Measurements from ENCODE around the gene IL12B.
A peak's percentile ranks its signal among the peaks of the same experiment; 100 is the strongest.
"Not testable (repeated sequence)": the region's sequence is repeated elsewhere in the genome, so short reads cannot be mapped to it uniquely, and the experiment has no call there.

The IL12B gene

DNA sequence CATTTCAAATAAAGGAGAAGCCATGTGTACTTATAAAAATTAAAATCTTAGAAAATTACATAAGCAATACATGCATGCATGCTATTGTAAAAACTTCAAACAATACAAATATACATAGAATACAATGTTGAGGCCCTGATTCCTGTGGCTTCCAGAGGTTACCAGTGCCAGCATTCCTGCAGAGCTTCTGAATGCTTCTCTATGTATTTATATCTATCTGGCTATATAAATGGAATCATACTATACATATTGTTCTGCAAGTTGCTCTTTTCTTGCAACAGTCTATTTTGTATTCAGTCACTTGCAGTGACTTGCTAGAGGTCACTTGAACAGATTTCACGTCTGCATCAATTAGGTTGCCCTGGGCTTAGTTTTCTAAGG lies 3.2 kb upstream of the IL12B start:
- DNase-seq = no peak

DNA sequence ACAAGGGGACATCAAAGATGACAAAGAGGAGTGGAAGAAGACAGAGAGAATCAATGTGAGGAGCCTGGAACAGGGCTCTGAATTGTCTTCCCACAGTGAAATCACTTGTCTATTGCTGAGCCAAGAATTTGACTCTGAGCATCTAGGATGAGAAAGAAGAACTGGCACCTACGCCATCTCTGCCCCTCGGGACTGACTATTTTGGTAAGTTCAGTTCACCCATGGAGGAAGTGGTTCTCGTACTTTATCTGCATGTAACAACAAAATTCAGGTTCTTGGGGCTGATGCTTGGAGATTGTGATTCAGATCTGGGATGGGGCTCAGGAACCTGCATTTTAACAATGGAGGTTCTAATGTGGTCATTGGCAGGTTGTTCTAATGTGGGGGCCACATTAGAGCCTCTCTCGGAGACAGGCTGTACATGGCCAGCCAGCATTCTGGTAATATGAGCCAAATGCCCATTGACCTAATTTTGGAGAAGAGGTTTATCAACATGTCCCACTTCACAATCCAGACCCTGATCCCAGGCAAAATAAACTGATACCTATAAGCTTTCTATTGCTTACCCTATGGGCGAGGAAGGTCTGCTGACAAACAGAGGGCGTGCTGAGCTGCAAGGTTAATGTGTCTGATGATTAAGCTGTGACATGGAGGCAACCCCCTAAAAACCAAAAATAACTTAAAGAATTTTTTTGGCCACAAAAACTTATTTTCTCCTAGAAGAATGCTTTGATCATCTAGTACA lies 2.7 kb upstream of the IL12B start:
- no peak for DNase-seq

DNA sequence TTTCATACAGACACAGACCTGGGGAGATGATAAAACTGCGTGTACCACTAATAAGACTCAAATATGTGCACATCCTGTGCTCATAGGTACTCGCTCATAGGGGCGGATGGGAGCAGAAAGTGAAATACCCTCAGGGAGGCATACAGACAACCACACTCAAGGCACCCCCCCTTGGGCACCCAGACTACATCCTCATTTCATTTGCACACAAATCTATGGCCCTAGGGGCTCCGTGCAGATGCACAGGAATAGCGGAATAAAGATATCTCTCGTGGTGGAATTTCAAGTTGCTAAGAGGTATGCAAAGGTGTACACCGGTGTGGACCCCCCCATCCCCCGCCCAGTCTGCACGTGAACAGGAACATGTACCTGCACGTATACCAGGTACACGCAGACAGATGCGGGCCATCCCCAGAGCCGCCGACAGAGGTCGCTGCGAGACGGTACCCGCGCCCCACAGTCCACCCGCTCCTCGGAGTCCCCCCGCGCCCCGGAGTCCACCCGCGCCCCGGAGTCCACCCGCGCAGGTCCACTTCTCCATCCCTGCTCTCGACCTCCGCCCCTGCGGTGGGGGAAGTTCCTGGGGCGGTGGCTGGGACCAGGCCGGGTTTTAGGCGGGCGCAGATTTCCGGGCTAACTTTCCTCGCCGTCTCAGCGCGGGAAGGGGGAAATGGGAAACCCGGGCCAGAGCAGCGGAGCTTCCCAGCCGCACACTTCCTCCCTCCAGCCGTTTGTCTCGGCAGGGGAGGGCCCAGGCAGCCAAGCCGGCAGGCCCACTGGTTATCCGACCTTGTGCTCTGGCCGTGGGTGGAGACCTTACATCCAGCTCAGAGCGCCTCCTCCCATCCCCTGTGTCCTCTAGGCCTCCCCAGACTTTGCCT lies 1.0 kb upstream of the IL12B start:
- DNase-seq = peak in 25 of 56 donors; percentile 4 to 63 (median 20)

DNA sequence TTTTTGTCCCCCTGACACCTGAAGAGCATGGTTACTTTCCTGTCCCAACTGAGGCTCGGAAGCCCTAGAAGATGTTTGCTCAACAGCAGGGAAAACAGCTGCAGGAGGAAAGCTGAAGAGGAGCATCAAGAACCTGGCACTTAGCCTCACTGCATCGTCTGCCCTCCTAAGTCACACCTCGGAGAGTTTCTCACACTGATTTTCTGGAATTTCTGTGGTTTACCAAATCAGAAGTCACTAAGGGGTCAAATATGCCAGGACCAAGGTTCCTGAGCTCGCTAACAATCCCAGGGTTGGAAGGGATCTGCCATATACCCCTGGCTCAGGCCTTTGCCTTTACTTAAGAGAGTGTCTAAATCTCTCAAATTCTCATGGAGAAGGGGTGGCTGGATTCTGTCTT lies 5.3 kb downstream of the IL12B start:
- no peak for DNase-seq

DNA sequence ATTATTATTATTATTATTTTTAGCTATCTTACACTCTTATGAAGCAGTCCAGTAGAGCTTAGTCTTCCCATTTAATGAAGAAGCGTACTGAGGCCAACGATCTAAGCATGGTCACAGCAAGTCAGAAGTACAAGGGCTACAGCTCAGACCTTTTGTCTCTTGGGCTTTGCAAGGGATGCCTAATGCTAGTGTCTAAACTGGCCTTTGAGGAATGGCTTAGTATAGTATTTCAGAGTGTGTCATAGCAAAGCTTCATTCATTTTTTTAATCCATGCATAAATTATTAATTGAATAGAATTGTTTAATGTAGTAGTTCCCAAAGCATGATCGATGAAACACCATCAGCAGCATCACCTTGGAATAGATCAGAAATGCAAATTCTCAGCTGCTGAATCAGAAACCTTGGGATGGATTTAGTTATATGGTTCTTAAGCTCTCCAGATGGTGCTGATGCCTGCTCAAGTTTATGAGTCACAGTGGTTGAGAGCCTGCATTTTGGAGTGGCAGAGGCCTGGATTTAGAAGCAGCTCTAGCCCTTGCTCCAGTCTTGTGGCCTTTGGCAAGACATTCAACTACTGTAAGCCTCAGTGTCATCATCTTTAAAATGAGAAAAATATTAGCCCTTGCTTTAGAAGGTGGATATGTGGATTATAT lies 6.1 kb downstream of the IL12B start:
- no peak for DNase-seq

DNA sequence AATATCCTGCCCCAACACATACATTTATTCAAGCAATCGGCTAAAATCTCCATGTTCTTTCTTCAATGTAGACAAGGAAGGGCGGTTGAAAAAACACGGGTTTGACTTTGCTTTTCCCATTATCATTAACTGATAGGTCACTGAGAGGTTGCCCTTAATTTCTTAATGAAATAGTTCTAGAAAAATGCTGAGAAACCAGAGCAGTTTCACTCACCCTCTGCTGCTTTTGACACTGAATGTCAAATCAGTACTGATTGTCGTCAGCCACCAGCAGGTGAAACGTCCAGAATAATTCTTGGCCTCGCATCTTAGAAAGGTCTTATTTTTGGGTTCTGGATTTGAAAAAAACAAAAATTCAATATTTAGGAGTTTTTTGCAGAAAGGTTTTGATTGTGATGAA lies 8.1 kb downstream of the IL12B start:
- no peak for DNase-seq

DNA sequence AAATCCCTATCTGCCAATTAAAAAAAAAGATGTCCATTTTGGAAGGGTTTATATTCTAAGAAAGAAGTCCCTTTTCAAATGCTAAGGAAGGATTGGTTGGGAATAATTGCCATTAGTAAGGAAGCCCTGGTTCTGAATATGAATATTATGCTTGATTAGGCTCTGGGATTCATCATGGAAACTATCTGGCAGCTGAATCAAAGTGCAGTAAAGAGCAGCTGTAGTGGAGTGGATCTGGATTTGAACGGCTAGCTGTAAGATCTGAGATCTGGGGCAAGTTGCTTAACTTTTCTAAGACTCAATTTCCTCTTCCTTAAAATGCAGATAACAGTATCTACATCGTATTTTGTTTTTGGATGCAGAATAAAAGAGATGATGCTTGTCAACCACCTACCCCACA lies 10.5 kb downstream of the IL12B start:
- no peak for DNase-seq

DNA sequence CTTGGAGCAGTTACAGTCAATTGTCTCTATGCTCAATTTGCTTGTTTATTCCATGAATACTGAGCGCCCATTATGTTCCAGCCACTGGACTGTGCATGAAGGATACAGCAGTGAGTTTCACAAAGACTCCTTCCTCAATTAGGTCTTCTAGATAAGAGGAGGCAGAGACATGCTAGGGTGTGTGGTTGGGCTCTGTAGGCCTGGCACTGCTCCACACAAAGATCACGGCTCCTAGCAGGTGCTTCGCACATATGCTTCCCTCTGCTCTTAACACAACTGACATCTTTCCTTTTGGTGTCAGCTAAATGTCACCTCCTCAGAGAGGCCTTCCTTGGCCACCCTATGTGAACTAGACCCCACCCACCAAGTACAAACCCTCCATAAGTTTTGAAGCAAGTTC lies 10.9 kb downstream of the IL12B start:
- DNase-seq = peak in 1 of 56 donors; percentile 4

DNA sequence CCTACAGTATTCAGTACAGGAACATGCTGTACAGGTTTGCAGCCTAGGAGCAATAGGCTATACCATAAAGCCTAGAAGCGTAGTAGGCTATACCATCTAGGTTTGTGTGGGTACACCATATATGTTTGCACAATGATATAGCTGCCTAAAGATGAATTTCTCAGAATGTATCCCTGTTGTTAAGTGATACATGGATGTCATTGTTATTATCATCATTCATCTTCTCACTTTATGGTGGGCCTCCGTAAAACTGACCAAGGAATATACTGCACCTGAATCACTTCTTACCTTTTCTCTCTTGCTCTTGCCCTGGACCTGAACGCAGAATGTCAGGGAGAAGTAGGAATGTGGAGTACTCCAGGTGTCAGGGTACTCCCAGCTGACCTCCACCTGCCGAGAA lies 11.8 kb downstream of the IL12B start:
- no peak for DNase-seq

DNA sequence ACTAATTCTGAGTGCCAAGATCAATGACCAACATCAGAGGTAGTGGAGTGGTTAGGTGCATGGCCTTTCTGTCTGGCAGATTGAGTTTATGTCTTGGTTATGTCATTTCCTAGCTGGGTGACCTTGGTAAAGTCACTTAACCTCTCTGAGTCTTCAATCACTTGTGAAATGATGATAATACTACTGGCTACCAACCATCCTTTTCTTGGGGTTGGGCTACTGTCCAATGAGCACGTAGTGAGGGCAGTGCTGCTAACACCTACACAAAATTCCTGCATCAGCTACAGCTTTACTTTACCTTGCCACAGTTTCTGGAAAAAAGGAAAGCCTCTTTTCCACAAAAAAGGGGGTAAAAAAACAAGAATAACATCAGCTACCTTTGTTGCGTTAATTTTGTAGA lies 12.4 kb downstream of the IL12B start:
- DNase-seq = no peak

DNA sequence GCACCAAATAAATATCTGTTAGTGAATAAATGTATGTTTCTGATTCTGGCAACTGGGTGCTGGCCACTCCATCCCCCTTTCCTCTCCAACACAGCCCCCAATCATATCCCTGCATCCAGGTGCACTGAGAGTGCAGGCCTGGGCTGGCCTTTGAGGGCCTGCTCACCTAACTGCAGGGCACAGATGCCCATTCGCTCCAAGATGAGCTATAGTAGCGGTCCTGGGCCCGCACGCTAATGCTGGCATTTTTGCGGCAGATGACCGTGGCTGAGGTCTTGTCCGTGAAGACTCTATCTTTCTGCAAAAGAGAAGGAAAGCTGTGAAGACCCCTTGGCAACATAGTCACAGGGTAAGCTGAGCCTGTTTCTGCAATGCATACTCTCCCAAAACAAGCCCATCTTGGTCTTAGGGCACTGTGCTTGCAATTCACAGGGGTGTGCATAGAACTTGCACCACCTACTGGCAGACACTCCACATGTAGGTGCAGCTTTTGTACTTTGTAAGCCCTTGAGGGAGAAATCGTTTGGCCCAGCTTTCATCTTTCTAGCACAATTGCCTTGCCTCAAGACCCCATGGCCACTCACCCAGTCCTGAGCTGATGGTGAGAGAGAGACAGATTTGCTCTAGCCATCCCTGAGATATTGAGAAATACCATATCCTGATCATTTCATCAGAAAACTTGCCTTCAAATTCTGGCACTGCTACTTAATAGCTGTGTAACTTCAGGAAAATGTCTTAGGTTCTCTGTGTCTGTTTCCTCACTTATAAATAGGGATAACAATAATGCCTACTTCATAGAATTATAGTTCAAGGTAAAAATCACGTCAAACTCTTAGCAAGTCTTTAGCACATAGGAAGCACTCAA lies 13.5 kb downstream of the IL12B start:
- peak in 10 of 56 donors; percentile 4 to 31 (median 5) for DNase-seq

DNA sequence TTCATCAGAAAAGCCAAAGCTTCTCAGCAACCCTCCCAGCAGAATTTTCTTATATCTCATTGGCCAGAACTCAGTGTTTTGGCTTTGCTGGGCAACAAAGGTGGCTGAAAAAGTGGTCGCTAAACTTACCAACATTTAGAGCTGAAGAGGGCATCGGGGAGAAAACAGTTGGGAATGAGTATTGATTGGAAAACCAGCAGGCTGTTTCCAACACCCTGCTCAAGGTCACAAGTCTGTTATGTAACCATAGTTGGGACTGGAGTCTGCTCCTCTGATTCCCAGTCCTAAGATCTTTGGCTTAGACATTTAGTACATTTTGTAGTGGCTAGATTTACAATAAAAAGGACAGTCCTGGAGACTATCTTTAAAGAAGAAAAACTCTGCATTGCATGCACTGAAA lies 17.1 kb downstream of the IL12B start:
- DNase-seq = no peak

DNA sequence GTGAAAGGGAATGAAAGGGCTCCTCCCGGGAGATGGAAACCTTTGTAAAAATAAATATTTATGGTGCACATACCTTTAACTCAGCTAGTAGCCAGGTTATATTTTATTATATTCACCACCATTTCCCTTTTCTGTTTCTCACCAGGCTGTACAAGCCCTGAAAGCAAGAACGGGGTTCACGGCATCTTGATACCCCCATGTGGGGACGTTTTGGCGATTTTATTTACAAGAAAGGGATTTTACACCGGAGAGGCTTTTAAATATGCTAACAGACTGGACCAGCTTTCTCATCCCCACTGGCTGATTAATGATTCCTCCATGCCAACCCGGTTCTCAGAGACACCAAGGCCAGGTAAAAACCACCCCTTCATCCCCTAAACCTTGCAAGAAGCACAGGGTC lies 19.2 kb downstream of the IL12B start:
- no peak for DNase-seq

DNA sequence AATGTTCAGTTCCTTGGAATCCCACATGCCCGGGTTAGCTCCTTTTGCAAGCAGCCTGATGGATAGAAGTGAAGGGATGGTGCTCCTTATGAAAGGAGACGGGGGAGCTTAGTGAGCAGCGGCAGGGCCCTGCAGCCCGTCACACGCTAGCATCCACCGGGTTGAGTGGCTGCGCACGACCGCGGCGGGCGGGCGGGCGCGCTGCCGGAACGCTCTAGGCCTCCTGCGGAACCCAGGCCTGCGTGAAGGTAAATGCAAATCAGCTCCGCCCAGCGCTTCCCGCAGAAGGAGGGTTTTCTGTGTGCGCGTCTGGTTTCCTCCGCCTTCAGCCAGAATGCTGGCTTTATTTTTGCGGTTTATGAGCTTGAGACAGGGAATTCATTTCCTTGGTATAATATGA lies 19.8 kb downstream of the IL12B start:
- peak in 26 of 56 donors; percentile 1 to 50 (median 14) for DNase-seq

DNA sequence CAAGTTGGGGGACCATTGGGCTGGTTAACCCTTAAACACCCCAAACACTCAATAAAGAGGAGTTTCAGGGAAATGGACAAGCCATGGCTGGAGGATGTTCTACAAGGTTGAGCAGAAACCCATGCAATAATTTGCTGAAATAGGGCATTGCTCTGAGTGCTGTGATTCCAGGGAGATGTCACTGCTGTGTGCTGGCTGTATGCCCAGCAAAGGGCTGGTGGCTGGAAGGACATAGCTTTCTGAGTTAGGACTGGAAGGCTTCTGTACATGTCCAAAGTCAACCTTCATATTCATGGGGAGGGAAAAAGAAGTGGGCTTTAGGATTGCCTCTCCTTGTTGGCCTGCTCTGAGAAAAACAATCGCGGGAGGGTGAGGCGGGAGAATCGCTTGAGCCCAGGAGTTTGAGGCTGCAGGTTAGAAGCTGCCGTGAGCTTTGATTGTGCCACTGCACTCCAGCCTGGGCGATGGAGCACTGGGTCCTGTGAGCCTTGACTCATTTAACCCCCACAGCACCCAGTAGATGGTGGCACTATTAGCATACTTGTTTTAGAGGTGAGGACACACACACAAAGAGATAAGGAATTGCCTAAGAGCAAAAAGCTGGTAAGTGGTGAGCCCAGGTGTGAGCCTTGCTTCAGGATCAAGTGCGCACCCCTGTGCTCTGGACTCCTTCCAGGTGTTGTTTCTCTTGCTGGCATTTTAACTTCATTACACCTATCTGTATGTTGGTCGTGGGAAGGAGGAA lies 20.4 kb downstream of the IL12B start:
- peak in 1 of 56 donors; percentile 1 for DNase-seq

DNA sequence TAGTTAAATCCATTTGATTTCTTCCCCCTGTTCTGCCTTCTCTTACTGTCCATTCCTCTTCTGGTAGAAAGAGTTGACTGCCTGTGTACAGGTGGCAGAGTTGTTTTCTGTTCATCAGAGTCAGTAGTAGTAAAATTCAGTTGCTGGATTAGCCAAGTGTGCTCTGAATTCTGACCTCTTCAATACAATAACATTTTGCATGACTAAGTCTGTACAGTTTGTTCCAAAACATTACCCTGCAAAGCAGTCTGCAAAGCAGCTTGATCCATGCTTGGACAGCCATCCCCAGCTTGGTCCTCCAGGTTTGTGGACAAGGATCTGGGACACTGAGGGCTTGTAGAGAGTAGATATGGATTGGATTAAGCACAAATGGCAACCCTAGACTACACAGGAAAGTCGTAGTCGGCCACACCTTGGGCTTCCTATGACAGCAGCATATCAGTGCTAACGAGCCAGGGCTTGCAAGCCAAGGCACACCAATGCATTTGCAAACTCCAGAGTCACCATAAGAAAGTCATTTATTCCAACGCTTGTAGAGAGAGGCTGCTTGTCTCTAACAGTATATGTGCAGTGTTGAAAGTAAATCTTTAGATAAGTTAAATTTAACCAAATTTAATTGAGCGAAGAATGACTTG lies 25.2 kb downstream of the IL12B start:
- DNase-seq = no peak

DNA sequence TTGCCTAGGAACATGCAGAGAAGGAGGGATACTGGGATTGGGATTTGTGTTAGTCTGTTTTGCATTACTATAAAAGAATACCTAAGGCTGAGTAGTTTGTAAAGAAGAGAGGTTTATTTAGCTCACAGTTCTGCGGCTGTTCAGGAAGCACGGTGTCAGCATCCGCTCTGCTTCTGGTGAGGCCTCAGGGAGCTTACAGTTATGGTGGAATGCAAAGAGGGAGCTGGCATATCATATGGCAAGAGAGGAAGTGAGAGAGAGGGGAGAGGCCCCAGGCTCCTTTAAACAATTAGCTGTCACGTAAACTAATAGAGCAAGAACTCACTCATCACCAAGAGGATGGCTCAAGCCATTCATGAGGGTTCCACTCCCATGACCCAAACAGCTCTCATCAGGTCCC lies 27.0 kb downstream of the IL12B start:
- DNase-seq = no peak

DNA sequence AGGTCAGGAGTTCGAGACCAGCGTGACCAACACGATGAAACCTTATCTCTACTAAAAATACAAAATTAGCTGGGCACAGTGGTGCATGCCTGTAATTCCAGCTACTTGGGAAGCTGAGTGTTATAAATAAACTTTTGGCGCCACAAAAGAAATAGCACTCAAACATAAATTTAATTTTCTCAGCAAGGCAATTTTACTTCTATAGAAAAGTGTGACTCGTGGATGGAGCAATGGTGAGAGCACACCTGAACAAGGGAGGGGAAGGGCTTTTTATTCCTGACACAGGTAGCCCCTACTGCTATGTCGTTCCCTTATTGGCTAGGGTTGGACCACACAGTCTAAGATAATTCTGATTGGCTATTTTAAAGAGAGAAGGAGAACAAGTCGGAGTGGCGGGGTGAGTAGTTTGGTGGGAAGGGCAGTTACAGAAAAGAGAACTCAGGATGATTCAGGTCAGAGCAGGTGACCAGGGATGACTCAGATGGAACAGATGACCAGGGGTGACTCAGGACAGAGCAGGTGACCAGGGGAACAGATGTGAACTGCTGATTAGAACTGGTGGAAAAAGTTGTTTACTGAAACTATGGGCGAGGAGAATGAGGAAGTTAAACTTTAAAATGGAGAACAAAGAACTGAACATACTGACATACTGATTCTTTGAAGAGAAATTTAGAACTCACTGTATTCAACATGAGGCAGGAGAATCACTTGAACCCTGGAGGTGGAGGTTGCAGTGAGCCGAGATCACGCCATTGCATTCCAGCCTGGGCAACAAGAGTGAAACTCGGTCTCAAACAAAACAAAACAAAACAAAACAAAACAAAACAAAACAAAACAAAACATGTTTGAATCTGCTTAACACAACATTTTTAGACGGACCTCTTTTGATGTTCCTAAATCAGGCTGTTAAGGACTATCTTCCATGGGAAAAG lies 28.1 kb downstream of the IL12B start:
- DNase-seq = not testable (repeated sequence)

DNA sequence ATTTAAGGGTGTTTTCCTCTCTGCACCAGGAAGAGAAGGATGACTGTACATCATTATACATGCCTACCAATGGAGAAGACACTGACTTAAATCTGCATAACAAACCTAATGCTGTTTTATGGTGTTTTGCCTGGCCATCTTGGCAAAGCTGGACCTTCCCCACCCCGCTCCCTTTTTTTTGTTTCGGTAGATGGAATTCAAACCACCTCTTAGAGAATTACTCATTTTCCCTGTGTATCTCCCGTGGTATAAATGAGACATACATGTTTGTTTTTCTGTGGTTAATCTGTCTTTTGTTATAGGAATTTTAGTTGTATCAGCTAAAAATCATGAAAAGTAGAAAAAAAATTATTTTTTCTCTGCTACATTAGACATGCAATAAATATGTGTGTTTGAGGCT lies 28.8 kb downstream of the IL12B start:
- no peak for DNase-seq

All from nucleus accumbens (tissue), 56 donors.